Peyer's patch (tissue), 4 donors: ENCODE data around the gene RNF14. TPM values are rescaled to one million over a fixed set of nuclear protein-coding genes. Genes with fewer than 3 reads are reported as not detected.
"Not testable (repeated sequence)": the region's sequence is repeated elsewhere in the genome, so short reads cannot be mapped to it uniquely, and the experiment has no call there.

Experiments used
- DNase-seq, 3 donors: peaks; one replicate each; pipeline ENCODE4 v3.0.0-alpha.2; 2017 to 2019
- H3K27ac ChIP-seq, 4 donors: fragments of 200-600 bp; sonication (generic); one replicate each; pipeline ENCODE4 v1.5.1; 2016 to 2019
- H3K27me3 ChIP-seq, 2 donors: fragments of 200-600 bp; sonication (generic); one replicate each; pipeline ENCODE4 v1.5.1; 2019
- H3K36me3 ChIP-seq, 3 donors: fragments of 200-600 bp; sonication (generic); one replicate each; pipeline ENCODE4 v1.5.1; 2016 to 2019
- H3K4me1 ChIP-seq, 4 donors: fragments of 200-600 bp; sonication (generic); one replicate each; pipeline ENCODE4 v1.5.1; 2016 to 2019
- H3K4me3 ChIP-seq, 4 donors: fragments of 200-600 bp; sonication (generic); 1 replicate in 3 of 4; 2 replicates in 1 of 4; pipeline ENCODE4 v1.5.1; 2016 to 2019; ENCODE audit warnings: mild to moderate bottlenecking in 1 of 4
- H3K9me3 ChIP-seq, 4 donors: fragments of 200-600 bp; sonication (generic); one replicate each; pipeline ENCODE4 v1.5.1; 2016 to 2019; ENCODE audit warnings: mild to moderate bottlenecking in 1 of 4
- CTCF ChIP-seq, 6 experiments: fragments of 450-650 bp in 4 of 6; fragments of 200-600 bp in 2 of 6; sonication (generic) in 1 of 6; IDR thresholded peaks; one replicate each; pipeline ENCODE4 v1.5.1; 2017 to 2019; ENCODE audit warnings: antibody characterized with exemption in 6 of 6, mild to moderate bottlenecking in 3 of 6, moderate library complexity in 1 of 6
- POLR2A ChIP-seq, 2 donors: fragments of 450-650 bp; IDR thresholded peaks; one replicate each; pipeline ENCODE4 v1.5.1; 2017; ENCODE audit warnings: antibody characterized with exemption in 2 of 2, mild to moderate bottlenecking in 2 of 2, moderate library complexity in 2 of 2
- total RNA-seq, 4 donors: library from RNA; depleted of rRNA; stranded (reverse); fragments of >200 nt; gene quantifications; one replicate each; pipeline ENCODE4 v1.1.0, GENCODE V29; 2016

Gene RNF14
- total RNA-seq, 4 donors from 2014 or later = 20.6 to 37.8 (median 34.6) TPM

- H3K36me3 ChIP-seq = no peaks in the 10 kb centered on the region
- TF ChIP-seq POLR2A (IDR thresholded peaks at IDR 0.05) = no peak
- TF ChIP-seq CTCF (IDR thresholded peaks at IDR 0.05) = no peak
- H3K4me1 ChIP-seq = no peaks in the 10 kb centered on the region
- H3K4me3 ChIP-seq = no peak overlapping the region
- H3K9me3 ChIP-seq = no peaks in the 10 kb centered on the region
- no peak for DNase-seq
- H3K27me3 ChIP-seq = no peaks in the 10 kb centered on the region
- H3K27ac ChIP-seq = no peak overlapping the region
Observed at GRCh38 chr5:142032150-142032549, 63.2 kb downstream of the RNF14 start.

GRCh38 chr5:142032747-142033631 lies 64.1 kb downstream of the RNF14 start:
- no peak for DNase-seq
- no peak overlapping the region for H3K4me3 ChIP-seq
- no peaks in the 10 kb centered on the region for H3K4me1 ChIP-seq
- H3K27ac ChIP-seq = no peak overlapping the region
- H3K27me3 ChIP-seq = no peaks in the 10 kb centered on the region
- no peaks in the 10 kb centered on the region for H3K9me3 ChIP-seq
- no peak for TF ChIP-seq POLR2A (IDR thresholded peaks at IDR 0.05)
- TF ChIP-seq CTCF (IDR thresholded peaks at IDR 0.05) = no peak
- no peaks in the 10 kb centered on the region for H3K36me3 ChIP-seq

- not testable (repeated sequence) for H3K4me1 ChIP-seq, H3K4me3 ChIP-seq, DNase-seq, H3K27me3 ChIP-seq, H3K9me3 ChIP-seq, H3K36me3 ChIP-seq, H3K27ac ChIP-seq
Observed at GRCh38 chr5:142033632-142034567, 65.0 kb downstream of the RNF14 start.

- Histone ChIP-seq H3K9me3 (no peaks in the 10 kb centered on the region), H3K27ac (no peak overlapping the region), H3K36me3 (no peaks in the 10 kb centered on the region), H3K4me1 (no peaks in the 10 kb centered on the region), H3K4me3 (no peak overlapping the region), H3K27me3 (no peaks in the 10 kb centered on the region)
- TF ChIP-seq POLR2A (IDR thresholded peaks at IDR 0.05) (no peak), CTCF (IDR thresholded peaks at IDR 0.05) (no peak)
- DNase-seq = no peak
Observed at GRCh38 chr5:142034994-142035393, 66.1 kb downstream of the RNF14 start.

GRCh38 chr5:142036918-142037317 lies 68.0 kb downstream of the RNF14 start:
- Histone ChIP-seq H3K9me3 (no peaks in the 10 kb centered on the region), H3K4me3 (no peak overlapping the region), H3K4me1 (no peaks in the 10 kb centered on the region), H3K27me3 (no peaks in the 10 kb centered on the region), H3K36me3 (no peaks in the 10 kb centered on the region), H3K27ac (no peak overlapping the region)
- no peak for DNase-seq
- no peak for TF ChIP-seq POLR2A (IDR thresholded peaks at IDR 0.05)
- no peak for TF ChIP-seq CTCF (IDR thresholded peaks at IDR 0.05)

- H3K4me3 ChIP-seq, H3K9me3 ChIP-seq, H3K4me1 ChIP-seq, H3K27ac ChIP-seq, H3K27me3 ChIP-seq, DNase-seq, H3K36me3 ChIP-seq: not testable (repeated sequence)
Observed at GRCh38 chr5:142037599-142037998, 68.7 kb downstream of the RNF14 start.
